Stomach (tissue), 4 donors: ENCODE data around the gene NKTR.

ENCODE experiments used
- CTCF ChIP-seq, 7 experiments: fragments of 450-650 bp in 4 of 7; fragments of 200-600 bp in 3 of 7; sonication (generic) in 3 of 7; IDR thresholded peaks; one replicate each; pipeline ENCODE4 v1.5.1; 2016 to 2019; ENCODE audit warnings: antibody characterized with exemption in 7 of 7, control low read depth in 2 of 7, mild to moderate bottlenecking in 1 of 7
- EP300 ChIP-seq: sonication (generic); formaldehyde crosslinking; IDR thresholded peaks from one replicate; pipeline ENCODE4 v1.6.1; 2017; ENCODE audit warnings: antibody characterized with exemption
- POLR2A ChIP-seq, 4 donors: fragments of 450-650 bp; IDR thresholded peaks; one replicate each; pipeline ENCODE4 v1.6.1; 2016; ENCODE audit warnings: antibody characterized with exemption in 4 of 4, control low read depth in 2 of 4, mild to moderate bottlenecking in 1 of 4, moderate library complexity in 1 of 4

- TF ChIP-seq POLR2A (IDR thresholded peaks at IDR 0.05) (peak in 2 of 4 donors; percentile 52 to 86), CTCF (IDR thresholded peaks at IDR 0.05) (peak in 2 of 7 experiments; percentile 29 to 35), EP300 (no peak)
Observed at GRCh38 chr3:42581709-42582473, 18.6 kb upstream of the NKTR start, which contains the start of gene SEC22C.
